ENCODE data around the gene FGF14.

The FGF14 gene

GRCh38 chr13:102326381-102327118, 75.3 kb downstream of the FGF14 start:
- no peak for TF ChIP-seq CTCF (conservative IDR thresholded peaks at IDR 0.05; ENCODE audit: low read length)
- no peak for DNase-seq (ENCODE audit: low read depth)
- H3K4me3 ChIP-seq (ENCODE audit: low read length), result no peak overlapping the region

- no peak for DNase-seq (ENCODE audit: low read depth)
- H3K4me3 ChIP-seq (ENCODE audit: low read length), result no peak overlapping the region
- no peak for TF ChIP-seq CTCF (conservative IDR thresholded peaks at IDR 0.05; ENCODE audit: low read length)
Measured at GRCh38 chr13:102325321-102325720, 76.5 kb downstream of the FGF14 start.

GRCh38 chr13:102323505-102323904, 78.3 kb downstream of the FGF14 start:
- no peak overlapping the region for H3K4me3 ChIP-seq (ENCODE audit: low read length)
- TF ChIP-seq CTCF (conservative IDR thresholded peaks at IDR 0.05; ENCODE audit: low read length), result no peak
- DNase-seq (ENCODE audit: low read depth), result no peak

GRCh38 chr13:102323012-102323411, 78.8 kb downstream of the FGF14 start:
- H3K4me3 ChIP-seq (ENCODE audit: low read length), result no peak overlapping the region
- DNase-seq (ENCODE audit: low read depth), result no peak
- TF ChIP-seq CTCF (conservative IDR thresholded peaks at IDR 0.05; ENCODE audit: low read length), result no peak

GRCh38 chr13:102322211-102322610, 79.6 kb downstream of the FGF14 start:
- no peak overlapping the region for H3K4me3 ChIP-seq (ENCODE audit: low read length)
- no peak for DNase-seq (ENCODE audit: low read depth)
- TF ChIP-seq CTCF (conservative IDR thresholded peaks at IDR 0.05; ENCODE audit: low read length), result no peak

- DNase-seq (ENCODE audit: low read depth), result no peak
- TF ChIP-seq CTCF (conservative IDR thresholded peaks at IDR 0.05; ENCODE audit: low read length), result no peak
- H3K4me3 ChIP-seq (ENCODE audit: low read length), result no peak overlapping the region
Measured at GRCh38 chr13:102318233-102318632, 83.6 kb downstream of the FGF14 start.

GRCh38 chr13:102317593-102317992, 84.3 kb downstream of the FGF14 start:
- no peak for TF ChIP-seq CTCF (conservative IDR thresholded peaks at IDR 0.05; ENCODE audit: low read length)
- no peak overlapping the region for H3K4me3 ChIP-seq (ENCODE audit: low read length)
- no peak for DNase-seq (ENCODE audit: low read depth)
